ENCODE results near the gene RIT1. TPM values are rescaled to one million over a fixed set of nuclear protein-coding genes. Genes with fewer than 3 reads are reported as not detected.

RIT1 gene
- total RNA-seq, 1 experiment from 2014 or later: 26.4 TPM

DNA sequence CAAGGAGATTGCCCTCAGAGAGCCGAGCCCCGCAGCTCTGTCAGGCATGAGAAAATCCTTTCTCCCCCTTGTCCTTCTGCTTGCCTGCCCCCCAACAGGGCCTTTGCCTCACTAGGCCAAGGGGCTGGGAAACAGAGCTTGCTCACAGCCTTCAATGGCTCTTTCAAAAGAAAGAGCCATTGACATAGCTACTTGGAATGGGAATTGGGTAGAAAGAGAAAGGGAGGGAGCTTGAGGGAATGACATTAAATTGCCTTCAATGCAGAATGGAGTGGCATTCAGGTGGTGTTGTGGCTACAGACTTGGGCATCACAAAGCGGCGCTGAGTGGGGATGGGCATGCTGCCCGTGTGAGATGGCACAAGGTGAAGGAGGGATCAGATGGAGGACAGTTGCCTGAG lies 38.6 kb downstream of the RIT1 start:
- TF ChIP-seq, protein P1, sequence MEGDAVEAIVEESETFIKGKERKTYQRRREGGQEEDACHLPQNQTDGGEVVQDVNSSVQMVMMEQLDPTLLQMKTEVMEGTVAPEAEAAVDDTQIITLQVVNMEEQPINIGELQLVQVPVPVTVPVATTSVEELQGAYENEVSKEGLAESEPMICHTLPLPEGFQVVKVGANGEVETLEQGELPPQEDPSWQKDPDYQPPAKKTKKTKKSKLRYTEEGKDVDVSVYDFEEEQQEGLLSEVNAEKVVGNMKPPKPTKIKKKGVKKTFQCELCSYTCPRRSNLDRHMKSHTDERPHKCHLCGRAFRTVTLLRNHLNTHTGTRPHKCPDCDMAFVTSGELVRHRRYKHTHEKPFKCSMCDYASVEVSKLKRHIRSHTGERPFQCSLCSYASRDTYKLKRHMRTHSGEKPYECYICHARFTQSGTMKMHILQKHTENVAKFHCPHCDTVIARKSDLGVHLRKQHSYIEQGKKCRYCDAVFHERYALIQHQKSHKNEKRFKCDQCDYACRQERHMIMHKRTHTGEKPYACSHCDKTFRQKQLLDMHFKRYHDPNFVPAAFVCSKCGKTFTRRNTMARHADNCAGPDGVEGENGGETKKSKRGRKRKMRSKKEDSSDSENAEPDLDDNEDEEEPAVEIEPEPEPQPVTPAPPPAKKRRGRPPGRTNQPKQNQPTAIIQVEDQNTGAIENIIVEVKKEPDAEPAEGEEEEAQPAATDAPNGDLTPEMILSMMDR (conservative IDR thresholded peaks at IDR 0.05): no peak
- H2BK20ac ChIP-seq (ENCODE audit: low read depth, low read length, poor library complexity, severe bottlenecking): no peak overlapping the region
- no peak overlapping the region for H3K4ac ChIP-seq (ENCODE audit: low read depth, low read length)
- no peak overlapping the region for H2BK120ac ChIP-seq (ENCODE audit: low read depth, low read length, poor library complexity, severe bottlenecking)
- H3K23me2 ChIP-seq (ENCODE audit: insufficient read length, low read depth, low read length, poor library complexity, severe bottlenecking): no peaks in the 10 kb centered on the region
- H2BK12ac ChIP-seq (ENCODE audit: insufficient read length, low read depth, low read length): no peak overlapping the region
- H3K27ac ChIP-seq (ENCODE audit: insufficient read length, low read depth, low read length): no peak overlapping the region
- no peak overlapping the region for H3K9ac ChIP-seq (ENCODE audit: extremely low read depth, insufficient read length, low read length)
- H3K9me3 ChIP-seq (ENCODE audit: control insufficient read depth, low read depth, low read length): no peaks in the 10 kb centered on the region
- H3K27me3 ChIP-seq (ENCODE audit: insufficient read depth, low read length): no peaks in the 10 kb centered on the region
- H2AK5ac ChIP-seq (ENCODE audit: insufficient read length, low read length): no peak overlapping the region
- Mint-ChIP-seq H3K4me3 (no peak overlapping the region), H3K27me3 (ENCODE audit: low read depth) (peaks cover 9% of the 10 kb centered on the region), H3K27ac (no peak overlapping the region), H3K9me3 (no peaks in the 10 kb centered on the region), H3K4me1 (no peaks in the 10 kb centered on the region), H3K36me3 (ENCODE audit: insufficient read depth in 1 of 3, low read depth in 3 of 3) (no peaks in the 10 kb centered on the region)
- no peak overlapping the region for H2AFZ ChIP-seq (ENCODE audit: low read length)
- no peak overlapping the region for H3K23ac ChIP-seq (ENCODE audit: insufficient read length, low read depth, low read length)
- H2BK5ac ChIP-seq (ENCODE audit: insufficient read length, low read length): no peak overlapping the region
- no peak overlapping the region for H3K18ac ChIP-seq (ENCODE audit: insufficient read length, low read depth, low read length)
- no peak overlapping the region for H4K5ac ChIP-seq (ENCODE audit: insufficient read length, low read depth, low read length)
- H3T11ph ChIP-seq (ENCODE audit: low read length): no peak overlapping the region
- no peak overlapping the region for H4K91ac ChIP-seq (ENCODE audit: insufficient read length, low read depth, low read length)
- DNase-seq: no peak
- H3K4me2 ChIP-seq (ENCODE audit: insufficient read depth, insufficient read length, low read length): no peak overlapping the region
- H3K79me2 ChIP-seq (ENCODE audit: insufficient read depth, low read length): no peaks in the 10 kb centered on the region
- WGBS (ENCODE audit: extremely low coverage, insufficient read length, low lambda C conversion rate): no CpG with 5 or more reads among the region's 5 CpGs
- no peak overlapping the region for H4K8ac ChIP-seq (replicated peaks; ENCODE audit: insufficient read length, low read depth, low read length)
- H3K79me1 ChIP-seq (ENCODE audit: insufficient read depth, low read depth, low read length, poor library complexity, severe bottlenecking): no peaks in the 10 kb centered on the region
- H4K20me1 ChIP-seq (ENCODE audit: control insufficient read depth, insufficient read depth, insufficient read length): no peaks in the 10 kb centered on the region
- no peak overlapping the region for H2BK15ac ChIP-seq (ENCODE audit: low read depth, low read length)
- no peak overlapping the region for H3K56ac ChIP-seq (ENCODE audit: insufficient read length, low read depth, low read length)
- H3K4me1 ChIP-seq (ENCODE audit: insufficient read depth, low read length): no peaks in the 10 kb centered on the region
- H3K14ac ChIP-seq (ENCODE audit: insufficient read depth, low read length): no peak overlapping the region
